ENCODE data around the gene SNRPF.

DNA sequence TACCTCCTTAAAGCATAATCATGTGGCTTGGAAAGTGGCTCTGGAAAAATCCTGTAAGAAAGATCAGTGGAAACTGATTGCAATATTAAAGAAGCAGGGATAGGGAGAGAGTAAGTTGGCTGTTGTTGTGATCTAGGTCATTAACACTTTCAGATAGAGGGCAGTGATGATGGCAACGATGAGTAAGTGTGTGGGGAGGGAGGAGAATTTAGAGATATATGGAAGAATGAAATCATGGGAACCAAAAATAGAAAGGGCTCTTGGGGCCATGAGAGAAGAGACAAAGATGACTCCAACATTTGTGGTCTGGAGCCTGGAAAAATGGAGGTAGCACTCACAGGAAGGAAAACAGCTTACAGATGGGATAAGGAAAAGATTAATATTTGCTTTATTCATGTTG lies 23.3 kb downstream of the SNRPF start:
- TF ChIP-seq, protein P1, sequence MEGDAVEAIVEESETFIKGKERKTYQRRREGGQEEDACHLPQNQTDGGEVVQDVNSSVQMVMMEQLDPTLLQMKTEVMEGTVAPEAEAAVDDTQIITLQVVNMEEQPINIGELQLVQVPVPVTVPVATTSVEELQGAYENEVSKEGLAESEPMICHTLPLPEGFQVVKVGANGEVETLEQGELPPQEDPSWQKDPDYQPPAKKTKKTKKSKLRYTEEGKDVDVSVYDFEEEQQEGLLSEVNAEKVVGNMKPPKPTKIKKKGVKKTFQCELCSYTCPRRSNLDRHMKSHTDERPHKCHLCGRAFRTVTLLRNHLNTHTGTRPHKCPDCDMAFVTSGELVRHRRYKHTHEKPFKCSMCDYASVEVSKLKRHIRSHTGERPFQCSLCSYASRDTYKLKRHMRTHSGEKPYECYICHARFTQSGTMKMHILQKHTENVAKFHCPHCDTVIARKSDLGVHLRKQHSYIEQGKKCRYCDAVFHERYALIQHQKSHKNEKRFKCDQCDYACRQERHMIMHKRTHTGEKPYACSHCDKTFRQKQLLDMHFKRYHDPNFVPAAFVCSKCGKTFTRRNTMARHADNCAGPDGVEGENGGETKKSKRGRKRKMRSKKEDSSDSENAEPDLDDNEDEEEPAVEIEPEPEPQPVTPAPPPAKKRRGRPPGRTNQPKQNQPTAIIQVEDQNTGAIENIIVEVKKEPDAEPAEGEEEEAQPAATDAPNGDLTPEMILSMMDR (IDR thresholded peaks at IDR 0.05) = no peak
- no peak for TF ChIP-seq ZFX (IDR thresholded peaks at IDR 0.05; ENCODE audit: borderline replicate concordance)

All from 22Rv1 (cell line).